T-cell (primary cell): ENCODE measurements around the gene HERC5. TPM values are rescaled to one million over a fixed set of nuclear protein-coding genes. Genes with fewer than 3 reads are reported as not detected.

Source experiments
- ATAC-seq, 4 experiments: fragments of 200-7000 bp in 3 of 4; fragments of 150-1000 bp in 1 of 4; cut with Tn5 transposase; replicated peaks in 1 of 4; 1 replicate in 3 of 4; 2 replicates in 1 of 4; pipeline ENCODE4 v1.10.0; 2021; ENCODE audit warnings: moderate library complexity in 3 of 4, mild to moderate bottlenecking in 2 of 4, moderate number of reproducible peaks in 1 of 4
- CTCF ChIA-PET, 2 donors: fragments of 300-600 bp; sonication (Branson Sonifier 250); formaldehyde crosslinking; loops; one replicate each; lab custom pipeline; 2022; ENCODE audit warnings: antibody characterized with exemption in 2 of 2; lab: Charles Lee
- POLR2A ChIA-PET, 2 donors: fragments of 300-600 bp; sonication (Branson Sonifier 250); formaldehyde crosslinking; loops; one replicate each; lab custom pipeline; 2022; ENCODE audit warnings: antibody characterized with exemption in 2 of 2; lab: Charles Lee
- DNase-seq, 35 experiments: peaks; one replicate each; pipeline versions ENCODE4 v3.0.0 to v3.0.0-alpha.2; 2013 to 2023
- H3K27ac ChIP-seq: one replicate; pipeline ENCODE4 v1.5.1; 2013; ENCODE audit warnings: low read length
- H3K27me3 ChIP-seq, 2 experiments: replicated peaks in 1 of 2; 1 replicate in 1 of 2; 2 replicates in 1 of 2; pipeline versions ENCODE4 v1.6.1 to v1.7.0; 2013; ENCODE audit warnings: low read length in 1 of 2, mixed read lengths in 1 of 2; ENCODE audit not compliant: control insufficient read depth in 2 of 2, insufficient read depth in 2 of 2; ENCODE audit errors: extremely low read depth in 1 of 2
- H3K36me3 ChIP-seq, 2 donors: 1 replicate in 1 of 2; 2 replicates in 1 of 2; pipeline versions ENCODE4 v1.6.1 to v1.7.0; 2013; ENCODE audit warnings: low read length in 1 of 2; ENCODE audit not compliant: control insufficient read depth in 2 of 2, insufficient read depth in 1 of 2; ENCODE audit errors: extremely low read depth in 1 of 2
- H3K4me1 ChIP-seq, 2 experiments: 1 replicate in 1 of 2; 2 replicates in 1 of 2; pipeline versions ENCODE4 v1.6.1 to v1.7.0; 2013; ENCODE audit warnings: low read length in 2 of 2, mixed read lengths in 1 of 2; ENCODE audit not compliant: insufficient read depth in 2 of 2, control insufficient read depth in 1 of 2; ENCODE audit errors: extremely low read depth in 1 of 2
- H3K4me3 ChIP-seq, 2 donors: 1 replicate in 1 of 2; 2 replicates in 1 of 2; pipeline versions ENCODE4 v1.5.1 to v1.7.0; 2013; ENCODE audit warnings: mild to moderate bottlenecking in 2 of 2, low read length in 1 of 2, moderate library complexity in 1 of 2; ENCODE audit not compliant: control insufficient read depth in 1 of 2; ENCODE audit errors: extremely low read depth in 1 of 2
- H3K9me3 ChIP-seq: 2 replicates; pipeline ENCODE4 v1.7.0; 2013
- H3K27ac Mint-ChIP-seq, 2 donors: one replicate each; pipeline ENCODE4 v1.8.0; 2020 to 2021; ENCODE audit warnings: mild to moderate bottlenecking in 2 of 2, mixed read lengths in 2 of 2
- H3K27me3 Mint-ChIP-seq, 2 donors: one replicate each; pipeline ENCODE4 v1.8.0; 2021 to 2022; ENCODE audit warnings: mixed read lengths in 2 of 2
- H3K36me3 Mint-ChIP-seq: one replicate; pipeline ENCODE4 v1.8.0; 2021; ENCODE audit warnings: mixed read lengths
- H3K4me1 Mint-ChIP-seq, 3 donors: one replicate each; pipeline ENCODE4 v1.8.0; 2020 to 2022; ENCODE audit warnings: mixed read lengths in 3 of 3, mild to moderate bottlenecking in 1 of 3
- H3K4me3 Mint-ChIP-seq, 3 donors: one replicate each; pipeline ENCODE4 v1.8.0; 2020 to 2022; ENCODE audit warnings: mild to moderate bottlenecking in 3 of 3, mixed read lengths in 3 of 3, moderate library complexity in 3 of 3
- H3K9me3 Mint-ChIP-seq, 3 donors: one replicate each; pipeline ENCODE4 v1.8.0; 2020 to 2022; ENCODE audit warnings: mixed read lengths in 3 of 3
- WGBS: methylation state at CpG from one replicate; pipeline ENCODE4 v1.1.5; 2013; ENCODE audit warnings: missing lambda C conversion rate; ENCODE audit not compliant: insufficient coverage; 5-methylcytosine and 5-hydroxymethylcytosine counted together
- total RNA-seq, 35 experiments: library from RNA in 6 of 35; stranded (reverse) in 6 of 35; fragments of 120-200 nt in 1 of 35; gene quantifications; one replicate each; pipeline versions ENCODE4 v1.2.1 to v1.2.4 and lab custom pipeline; 2013 to 2026

HERC5 gene
- total RNA-seq, 5 donors from 2014 or later (not counting 1 experiment from before 2014, with no cell fraction given), result 8.1 to 15.5 (median 11.4) TPM

DNA sequence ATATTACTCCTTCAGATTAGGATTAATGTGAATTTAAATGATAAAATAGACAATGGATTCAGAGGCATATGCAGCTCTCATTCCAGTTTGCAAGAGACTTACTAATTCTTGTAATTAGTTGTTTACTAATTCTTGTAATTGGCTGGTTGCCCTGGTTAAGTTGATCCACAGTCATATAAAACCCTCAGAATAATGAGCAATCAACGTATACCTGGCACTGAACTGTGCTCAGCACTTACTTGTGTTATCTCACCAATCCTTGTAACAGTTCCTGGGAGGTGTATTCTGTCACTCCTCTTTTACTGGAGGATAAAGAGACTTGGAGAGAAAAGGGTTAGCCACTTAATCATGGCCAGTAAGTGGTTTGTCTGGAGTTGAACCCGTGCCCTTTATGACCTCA is 10.5 kb downstream of the HERC5 start:
- ATAC-seq (no peak), DNase-seq (no peak)
- no peak overlapping the region for H3K4me3 Mint-ChIP-seq
- Histone ChIP-seq H3K9me3 (no peaks in the 10 kb centered on the region), H3K36me3 (peaks cover 0 to 26% of the 10 kb centered on the region in 2 donors), H3K4me3 (no peak overlapping the region), H3K27me3 (no peaks in the 10 kb centered on the region), H3K27ac (no peak overlapping the region), H3K4me1 (no peaks in the 10 kb centered on the region)
- no peak overlapping the region for H3K27ac Mint-ChIP-seq
- ChIA-PET POLR2A (no interaction called here), CTCF (interaction anchor here (0.5 to 0.6 kb wide), 2 partner anchors 253 to 261 kb away, joined by 3 to 4 read pairs; no protein-coding TSS in a partner anchor)
- H3K4me1 Mint-ChIP-seq, result peaks cover 2 to 11% (median 6%) of the 10 kb centered on the region in 3 donors
- H3K27me3 Mint-ChIP-seq, result no peaks in the 10 kb centered on the region
- H3K36me3 Mint-ChIP-seq, result peaks cover 59% of the 10 kb centered on the region
- H3K9me3 Mint-ChIP-seq, result no peaks in the 10 kb centered on the region
- WGBS, result no CpG with 5 or more reads among the region's 2 CpGs

DNA sequence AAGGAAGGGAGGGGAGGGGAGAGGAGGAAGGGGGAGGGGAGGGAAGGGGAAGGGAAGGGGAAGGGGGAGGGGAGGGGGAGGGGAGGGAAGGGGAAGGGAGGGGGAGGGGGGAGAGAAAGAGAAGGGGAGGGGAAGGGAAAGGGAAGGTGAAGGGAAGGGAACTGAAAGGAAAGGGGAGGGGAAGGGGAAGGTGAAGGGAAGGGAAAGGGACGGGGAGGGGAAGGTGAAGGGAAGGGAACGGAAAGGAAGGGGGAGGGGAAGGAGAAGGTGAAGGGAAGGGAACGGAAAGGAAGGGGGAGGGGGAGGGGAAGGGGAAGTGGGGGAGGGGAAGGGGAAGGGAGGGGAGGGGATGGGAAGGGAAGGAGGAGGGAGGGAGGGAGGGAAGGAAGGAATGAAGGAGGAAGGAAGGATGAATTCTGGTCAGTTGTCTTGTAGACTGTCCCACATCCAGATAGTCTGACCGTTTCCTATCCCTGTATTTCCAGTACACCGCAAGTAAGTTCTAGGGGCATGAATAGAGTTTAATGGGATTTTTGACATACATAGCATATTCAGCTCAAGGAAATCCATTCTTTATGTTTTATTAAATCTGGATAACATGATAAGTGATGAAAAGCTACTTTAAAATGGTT is 20.4 kb downstream of the HERC5 start:
- Mint-ChIP-seq H3K36me3 (peaks cover 52% of the 10 kb centered on the region), H3K27ac (no peak overlapping the region), H3K4me3 (no peak overlapping the region), H3K27me3 (no peaks in the 10 kb centered on the region), H3K9me3 (no peaks in the 10 kb centered on the region), H3K4me1 (peaks cover 0 to 6% (median 4%) of the 10 kb centered on the region in 3 donors)
- Histone ChIP-seq H3K36me3 (peaks cover 0 to 9% of the 10 kb centered on the region in 2 donors), H3K27ac (no peak overlapping the region), H3K9me3 (no peaks in the 10 kb centered on the region), H3K4me1 (no peaks in the 10 kb centered on the region), H3K4me3 (no peak overlapping the region), H3K27me3 (no peaks in the 10 kb centered on the region)
- DNase-seq (no peak), ATAC-seq (no peak)
- ChIA-PET CTCF (interaction anchor here in 1 of 2 donors (0.8 kb wide), 1 partner anchor 22 kb away, joined by 4 read pairs; no protein-coding TSS in a partner anchor), POLR2A (interaction anchor here (0.6 kb wide), 2 partner anchors 115 to 225 kb away, joined by 5 to 13 read pairs; no protein-coding TSS in a partner anchor)
- WGBS, result no CpG with 5 or more reads among the region's 5 CpGs

DNA sequence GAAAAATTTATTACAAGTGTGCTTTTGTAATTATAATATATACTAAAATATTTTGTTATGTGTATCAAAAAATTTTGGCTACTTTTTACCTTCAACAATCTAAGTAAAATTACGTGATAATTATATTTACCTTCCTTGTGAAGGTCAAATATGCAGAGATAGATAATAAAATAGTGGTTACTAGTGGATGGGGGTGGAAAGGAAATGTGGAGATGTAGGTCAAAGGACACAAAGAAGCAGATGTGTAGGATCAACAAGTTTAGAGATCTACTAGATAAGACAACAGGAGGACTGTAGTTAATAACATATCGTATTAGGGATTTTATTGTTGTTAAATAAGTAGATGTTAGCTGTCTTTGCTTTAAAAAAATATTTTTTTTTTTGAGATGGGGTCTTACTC is 21.3 kb downstream of the HERC5 start:
- peaks cover 0 to 4% of the 10 kb centered on the region in 2 donors for H3K36me3 ChIP-seq
- Mint-ChIP-seq H3K9me3 (no peaks in the 10 kb centered on the region), H3K27me3 (no peaks in the 10 kb centered on the region), H3K4me1 (peaks cover 0 to 6% (median 4%) of the 10 kb centered on the region in 3 donors), H3K36me3 (peaks cover 50% of the 10 kb centered on the region), H3K4me3 (no peak overlapping the region), H3K27ac (no peak overlapping the region)
- H3K9me3 ChIP-seq, result no peaks in the 10 kb centered on the region
- no peaks in the 10 kb centered on the region for H3K27me3 ChIP-seq
- DNase-seq (no peak), ATAC-seq (no peak)
- WGBS, result no CpG with 5 or more reads among the region's 2 CpGs
- no peak overlapping the region for H3K4me3 ChIP-seq
- CTCF ChIA-PET, result interaction anchor here in 1 of 2 donors (0.8 kb wide), 1 partner anchor 21 kb away, joined by 4 read pairs; no protein-coding TSS in a partner anchor
- H3K27ac ChIP-seq, result no peak overlapping the region
- H3K4me1 ChIP-seq, result no peaks in the 10 kb centered on the region
- POLR2A ChIA-PET, result interaction anchor here (0.6 to 0.7 kb wide), 2 partner anchors 39 to 226 kb away, joined by 4 to 13 read pairs; no protein-coding TSS in a partner anchor

DNA sequence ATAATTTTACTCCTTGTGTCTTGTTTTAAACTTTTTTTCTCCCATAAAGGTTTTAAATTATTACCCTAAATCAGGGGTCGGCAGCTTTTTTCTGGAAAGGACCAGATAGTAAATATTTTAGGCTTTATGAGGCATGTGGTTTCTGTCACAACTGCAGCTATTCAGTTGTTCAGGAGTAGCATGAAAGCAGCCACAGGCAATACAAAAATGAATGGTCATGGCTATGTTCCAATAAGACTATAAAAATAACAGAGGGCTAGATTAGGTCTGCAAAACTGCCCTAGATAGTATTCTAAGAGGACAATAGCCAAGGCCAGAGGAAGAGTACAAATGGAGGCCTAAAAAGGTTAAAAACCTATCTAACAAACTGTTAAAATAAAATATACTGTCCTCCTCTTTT is 24.6 kb downstream of the HERC5 start:
- H3K36me3 ChIP-seq, result peaks cover 0 to 4% of the 10 kb centered on the region in 2 donors
- no peaks in the 10 kb centered on the region for H3K9me3 ChIP-seq
- H3K4me3 ChIP-seq, result no peak overlapping the region
- POLR2A ChIA-PET, result interaction anchor here in 1 of 2 donors (0.5 kb wide), 1 partner anchor 222 kb away, joined by 5 read pairs; no protein-coding TSS in a partner anchor
- ATAC-seq, result no peak
- no peaks in the 10 kb centered on the region for H3K27me3 ChIP-seq
- H3K4me1 Mint-ChIP-seq, result peaks cover 0 to 2% (median under 1%) of the 10 kb centered on the region in 3 donors
- DNase-seq, result no peak
- no peaks in the 10 kb centered on the region for H3K9me3 Mint-ChIP-seq
- H3K4me1 ChIP-seq, result no peaks in the 10 kb centered on the region
- H3K27me3 Mint-ChIP-seq, result no peaks in the 10 kb centered on the region
- CTCF ChIA-PET, result no interaction called here
- no peak overlapping the region for H3K27ac ChIP-seq
- H3K36me3 Mint-ChIP-seq, result peaks cover 38% of the 10 kb centered on the region
- WGBS, result no CpG with 5 or more reads among the region's 1 CpG
- H3K27ac Mint-ChIP-seq, result no peak overlapping the region
- H3K4me3 Mint-ChIP-seq, result no peak overlapping the region

DNA sequence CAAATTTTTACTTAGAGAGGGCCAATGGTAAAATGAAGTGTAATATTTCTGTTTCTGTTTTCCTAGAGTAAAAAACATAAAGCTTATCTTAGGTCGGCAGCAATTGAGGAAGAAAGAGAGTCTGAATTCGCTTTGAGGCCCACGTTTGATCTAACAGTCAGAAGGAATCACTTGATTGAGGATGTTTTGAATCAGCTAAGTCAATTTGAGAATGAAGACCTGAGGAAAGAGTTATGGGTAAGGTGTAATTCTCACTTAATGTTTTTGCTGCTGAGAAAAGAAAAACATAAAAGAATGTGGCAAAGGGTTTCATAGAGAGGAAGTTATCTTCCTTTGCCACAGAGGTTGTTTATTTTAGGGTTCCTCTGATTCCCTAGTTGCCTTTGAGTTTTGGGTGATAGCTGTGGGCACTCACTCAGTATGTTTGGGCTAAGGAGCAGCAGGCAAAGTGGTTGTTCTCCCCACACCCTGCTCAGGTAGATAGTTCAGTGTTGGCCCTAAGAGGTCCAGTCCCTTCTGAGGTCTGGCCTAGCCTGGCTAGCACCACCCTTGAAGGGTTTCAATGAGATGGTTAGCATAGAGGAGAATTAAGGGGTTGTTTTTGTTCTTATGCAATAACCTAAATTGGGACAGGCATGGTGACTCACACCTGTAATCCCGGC is 32.3 kb downstream of the HERC5 start:
- H3K36me3 Mint-ChIP-seq, result peaks cover 45% of the 10 kb centered on the region
- no peak overlapping the region for H3K4me3 ChIP-seq
- peak in 2 of 4 experiments; percentile 41 to 43 for ATAC-seq
- peaks cover 0 to 4% of the 10 kb centered on the region in 2 donors for H3K36me3 ChIP-seq
- ChIA-PET POLR2A (no interaction called here), CTCF (no interaction called here)
- DNase-seq, result peak in 1 of 35 experiments; percentile 4
- H3K27me3 ChIP-seq, result no peaks in the 10 kb centered on the region
- H3K9me3 Mint-ChIP-seq, result no peaks in the 10 kb centered on the region
- WGBS, result 4% methylated on average over 3 of the region's 4 CpGs
- H3K27ac Mint-ChIP-seq, result peak overlapping the region; percentile 80 to 83
- no peaks in the 10 kb centered on the region for H3K9me3 ChIP-seq
- H3K27me3 Mint-ChIP-seq, result no peaks in the 10 kb centered on the region
- H3K4me1 ChIP-seq, result peaks cover 5 to 12% of the 10 kb centered on the region in 2 experiments
- peak overlapping the region in 1 of 3 donors; percentile 15 for H3K4me3 Mint-ChIP-seq
- H3K27ac ChIP-seq, result peak overlapping the region; percentile 7
- peaks cover 11 to 14% (median 12%) of the 10 kb centered on the region in 3 donors for H3K4me1 Mint-ChIP-seq

GRCh38 chr4:88497859-88498409 is 41.0 kb downstream of the HERC5 start:
- 92% methylated on average over 2 of the region's 2 CpGs for WGBS
- Mint-ChIP-seq H3K4me3 (no peak overlapping the region), H3K9me3 (no peaks in the 10 kb centered on the region), H3K4me1 (no peaks in the 10 kb centered on the region), H3K36me3 (peaks cover 53% of the 10 kb centered on the region), H3K27me3 (no peaks in the 10 kb centered on the region), H3K27ac (no peak overlapping the region)
- Histone ChIP-seq H3K4me1 (no peaks in the 10 kb centered on the region), H3K27me3 (no peaks in the 10 kb centered on the region), H3K27ac (no peak overlapping the region), H3K4me3 (no peak overlapping the region), H3K36me3 (peaks cover 0 to 4% of the 10 kb centered on the region in 2 donors), H3K9me3 (no peaks in the 10 kb centered on the region)
- CTCF ChIA-PET, result no interaction called here
- DNase-seq, result no peak
- ATAC-seq, result no peak
- POLR2A ChIA-PET, result no interaction called here
